NCI-H226 (cell line): Measurements from ENCODE around the gene FITM1.
"Not testable (repeated sequence)": the region's sequence is repeated elsewhere in the genome, so short reads cannot be mapped to it uniquely, and the experiment has no call there.

ENCODE experiments used
- DNase-seq: peaks from one replicate; pipeline ENCODE4 v3.0.0-alpha.2; 2015

The FITM1 gene

DNA sequence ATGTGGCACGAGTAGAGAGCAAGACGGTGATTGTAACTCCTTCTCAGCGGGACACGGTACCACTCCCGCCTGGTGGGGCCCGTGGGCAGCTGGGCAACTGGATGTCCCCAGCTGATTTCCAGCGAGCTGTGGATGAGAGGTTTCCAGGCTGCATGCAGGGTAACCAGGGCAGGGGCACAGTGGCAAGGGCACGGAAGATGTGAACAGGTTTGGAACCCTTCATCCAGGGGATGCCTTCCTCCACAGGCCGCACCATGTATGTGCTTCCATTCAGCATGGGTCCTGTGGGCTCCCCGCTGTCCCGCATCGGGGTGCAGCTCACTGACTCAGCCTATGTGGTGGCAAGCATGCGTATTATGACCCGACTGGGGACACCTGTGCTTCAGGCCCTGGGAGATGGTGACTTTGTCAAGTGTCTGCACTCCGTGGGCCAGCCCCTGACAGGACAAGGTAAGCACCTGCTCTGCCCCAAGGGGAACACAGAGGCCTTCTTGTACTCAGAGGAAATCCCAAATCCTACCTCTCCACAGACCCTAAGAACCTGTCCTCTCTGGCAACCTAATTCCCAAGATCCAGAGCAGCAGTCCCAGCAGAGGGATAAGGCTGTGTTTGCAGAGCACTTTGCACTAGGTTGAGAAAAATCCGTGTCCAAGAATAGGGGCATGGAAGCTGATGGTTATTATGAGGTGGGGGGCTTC lies 32.1 kb upstream of the FITM1 start:
- no peak for DNase-seq

DNA sequence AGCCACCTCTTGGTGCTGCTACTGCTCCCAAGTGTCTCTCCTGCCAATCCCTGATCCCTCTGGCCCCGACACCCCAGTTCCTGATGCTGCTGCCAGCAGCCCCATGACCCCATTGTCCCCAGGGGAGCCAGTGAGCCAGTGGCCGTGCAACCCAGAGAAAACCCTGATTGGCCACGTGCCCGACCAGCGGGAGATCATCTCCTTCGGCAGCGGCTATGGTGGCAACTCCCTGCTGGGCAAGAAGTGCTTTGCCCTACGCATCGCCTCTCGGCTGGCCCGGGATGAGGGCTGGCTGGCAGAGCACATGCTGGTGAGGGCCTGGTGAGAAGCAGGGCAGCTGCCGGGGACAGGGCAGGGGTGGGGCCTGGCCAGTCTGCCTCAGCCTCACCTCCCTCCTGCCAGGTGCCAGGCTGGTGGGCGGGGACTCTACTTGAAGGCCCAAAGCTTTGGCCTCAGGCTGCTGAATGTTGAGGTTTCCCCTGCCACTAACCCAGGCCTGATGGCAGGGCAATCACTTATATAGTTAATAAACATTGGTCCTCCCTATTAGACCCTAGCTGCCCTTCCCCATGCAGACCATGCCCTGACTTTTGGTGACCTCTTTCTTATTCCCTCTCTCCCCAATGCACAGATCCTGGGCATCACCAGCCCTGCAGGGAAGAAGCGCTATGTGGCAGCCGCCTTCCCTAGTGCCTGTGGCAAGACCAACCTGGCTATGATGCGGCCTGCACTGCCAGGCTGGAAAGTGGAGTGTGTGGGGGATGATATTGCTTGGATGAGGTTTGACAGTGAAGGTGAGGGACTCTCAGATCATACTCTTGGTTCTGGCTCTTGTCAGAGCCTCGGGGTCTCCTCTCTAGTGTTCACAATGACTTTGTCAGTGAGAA lies 31.3 kb upstream of the FITM1 start:
- no peak for DNase-seq

DNA sequence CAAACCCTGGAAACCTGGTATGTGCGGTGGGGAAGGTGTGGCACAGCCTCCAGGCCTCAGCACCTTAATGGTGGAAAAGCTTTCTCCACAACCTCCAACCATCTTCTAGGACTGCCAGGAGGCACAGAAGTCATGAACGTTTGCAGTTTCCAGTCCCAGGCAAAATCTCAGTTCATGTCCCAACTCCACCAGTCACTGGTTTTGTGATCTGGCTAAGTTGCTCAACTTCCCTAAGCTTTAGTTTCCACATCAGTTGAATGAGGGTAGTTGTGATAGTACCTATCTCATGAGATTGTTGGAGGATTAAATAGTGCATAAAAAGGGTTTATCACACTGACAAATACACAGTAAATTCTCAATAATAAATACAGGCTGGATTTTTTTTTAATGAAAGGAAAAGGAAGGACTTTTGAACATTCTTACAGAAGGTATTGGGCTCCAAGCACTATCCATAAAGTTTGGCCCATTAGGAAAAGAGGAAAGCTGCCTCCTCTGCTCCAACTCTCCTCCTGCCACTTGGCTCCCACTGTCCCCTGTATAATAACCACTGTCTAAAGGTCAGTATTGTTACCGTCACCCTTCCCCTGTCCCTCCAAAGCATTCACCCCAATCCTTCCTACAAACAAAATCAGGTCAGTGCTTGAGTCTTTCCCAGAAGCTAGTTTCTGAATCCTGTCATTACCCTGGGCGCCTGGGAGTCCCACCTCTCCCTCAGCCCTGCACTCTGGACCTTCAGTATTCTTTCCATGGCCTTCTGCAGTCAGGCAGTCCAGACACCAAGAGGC lies 30.1 kb upstream of the FITM1 start:
- no peak for DNase-seq

DNA sequence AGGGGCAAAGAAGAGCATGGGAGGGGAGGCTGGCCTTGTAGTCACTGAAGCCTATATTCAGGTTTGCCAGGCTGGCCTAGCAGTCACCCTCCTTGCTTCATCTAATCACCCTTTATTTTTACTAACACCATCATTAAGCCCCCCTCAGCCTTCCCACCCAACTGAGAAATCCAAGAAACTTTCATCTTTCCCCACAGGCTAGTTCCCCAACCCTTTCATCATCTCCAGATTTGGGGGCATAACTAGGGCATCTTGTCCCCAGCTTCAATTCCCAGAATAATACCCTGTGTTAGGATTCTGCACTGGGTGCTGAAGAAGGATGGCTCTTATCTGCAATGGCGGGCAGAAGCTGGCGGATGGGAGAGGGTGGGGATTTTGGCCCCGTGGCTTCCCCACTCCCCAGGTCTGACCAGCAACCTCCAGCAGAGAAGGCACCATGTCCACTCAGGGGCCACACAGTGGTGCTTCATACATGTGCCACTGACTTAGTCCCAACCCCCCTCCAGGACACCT lies 29.4 kb upstream of the FITM1 start:
- no peak for DNase-seq

DNA sequence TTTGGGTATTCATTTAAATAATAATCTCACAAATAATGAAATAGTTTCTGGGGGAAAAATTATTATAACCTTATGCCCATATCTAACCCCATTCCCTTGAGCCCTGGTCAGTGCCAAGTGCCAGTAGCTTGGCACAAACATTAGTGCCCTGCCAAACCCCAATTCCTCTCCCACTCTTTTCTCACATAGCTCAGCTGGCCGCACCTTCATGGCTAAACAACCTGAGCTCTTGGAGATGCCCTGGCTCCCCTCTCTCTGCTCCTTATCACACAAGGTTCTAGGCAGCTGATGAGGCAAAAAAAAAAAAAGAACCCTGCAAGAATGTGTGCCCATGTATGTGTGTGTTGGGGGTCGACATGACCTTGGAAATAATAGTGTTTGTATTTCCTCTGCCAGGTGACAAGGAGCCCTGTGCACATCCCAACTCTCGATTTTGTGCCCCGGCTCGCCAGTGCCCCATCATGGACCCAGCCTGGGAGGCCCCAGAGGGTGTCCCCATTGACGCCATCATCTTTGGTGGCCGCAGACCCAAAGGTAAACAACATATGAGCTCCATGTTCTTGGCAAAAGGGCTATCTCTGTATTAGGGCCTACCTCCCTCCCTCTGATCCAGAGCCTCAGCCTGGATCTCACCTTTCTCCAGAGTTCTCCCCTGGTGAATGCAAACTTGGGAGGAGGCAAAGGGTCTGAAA lies 28.0 kb upstream of the FITM1 start:
- no peak for DNase-seq

DNA sequence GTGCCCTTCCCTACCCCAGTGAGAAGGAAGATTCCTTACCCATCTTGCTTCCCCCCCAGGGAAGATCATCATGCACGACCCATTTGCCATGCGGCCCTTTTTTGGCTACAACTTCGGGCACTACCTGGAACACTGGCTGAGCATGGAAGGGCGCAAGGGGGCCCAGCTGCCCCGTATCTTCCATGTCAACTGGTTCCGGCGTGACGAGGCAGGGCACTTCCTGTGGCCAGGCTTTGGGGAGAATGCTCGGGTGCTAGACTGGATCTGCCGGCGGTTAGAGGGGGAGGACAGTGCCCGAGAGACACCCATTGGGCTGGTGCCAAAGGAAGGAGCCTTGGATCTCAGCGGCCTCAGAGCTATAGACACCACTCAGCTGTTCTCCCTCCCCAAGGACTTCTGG lies 27.0 kb upstream of the FITM1 start:
- no peak for DNase-seq

DNA sequence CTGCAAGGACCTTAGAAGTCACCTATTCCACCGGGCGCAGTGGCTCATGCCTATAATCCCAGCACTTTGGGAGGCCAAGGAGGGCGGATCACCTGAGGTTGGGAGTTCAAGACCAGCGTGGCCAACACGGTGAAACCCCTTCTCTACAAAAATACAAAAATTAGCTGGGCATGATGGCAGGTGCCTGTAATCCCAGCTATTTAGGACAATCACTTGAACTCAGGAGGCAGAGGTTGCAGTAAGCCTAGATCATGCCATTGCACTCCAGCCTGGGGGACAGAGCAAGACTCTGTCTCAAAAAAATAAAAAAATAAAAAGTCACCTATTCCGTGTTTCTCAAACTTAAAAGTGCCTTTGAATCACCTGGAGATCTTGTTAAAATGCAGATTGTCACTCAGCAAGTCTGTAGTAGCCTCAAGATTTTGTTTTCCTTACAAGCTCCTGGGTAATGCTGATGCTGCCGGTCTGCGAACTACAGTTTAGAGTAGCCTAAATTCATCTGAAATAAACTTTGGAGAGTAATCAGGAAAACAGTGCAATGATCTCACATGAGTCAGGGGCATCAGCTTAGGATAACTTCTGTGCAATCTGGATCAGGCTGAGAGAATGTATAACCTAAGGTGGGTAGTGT lies 24.7 kb upstream of the FITM1 start:
- not testable (repeated sequence) for DNase-seq

DNA sequence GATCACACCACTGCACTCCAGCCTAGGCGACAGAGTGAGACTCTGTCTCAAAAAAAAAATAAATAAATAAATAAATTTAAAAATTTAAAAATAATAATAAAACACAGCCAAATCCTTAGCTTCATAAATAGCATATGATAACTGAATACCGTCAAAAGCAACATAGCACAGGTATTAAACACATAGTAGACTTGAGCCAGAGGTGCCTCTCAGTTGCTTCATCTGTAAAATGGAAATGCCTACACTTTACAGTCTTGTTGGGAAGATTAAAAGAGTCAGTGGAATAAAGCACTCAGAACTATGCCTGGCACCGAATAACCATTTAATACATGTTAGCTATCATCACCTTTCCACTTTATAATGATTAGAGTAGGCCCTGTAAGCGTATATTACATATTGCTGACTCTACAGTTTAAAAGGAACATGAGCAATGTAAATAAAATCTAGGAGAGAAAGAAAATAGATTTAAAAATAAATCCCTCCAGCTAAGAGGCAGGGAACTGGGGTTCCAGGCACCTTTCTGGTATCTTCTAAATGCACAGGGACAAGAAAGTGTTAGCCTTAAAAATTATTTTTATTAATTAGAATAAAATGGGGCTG lies 23.7 kb upstream of the FITM1 start:
- DNase-seq, result no peak

DNA sequence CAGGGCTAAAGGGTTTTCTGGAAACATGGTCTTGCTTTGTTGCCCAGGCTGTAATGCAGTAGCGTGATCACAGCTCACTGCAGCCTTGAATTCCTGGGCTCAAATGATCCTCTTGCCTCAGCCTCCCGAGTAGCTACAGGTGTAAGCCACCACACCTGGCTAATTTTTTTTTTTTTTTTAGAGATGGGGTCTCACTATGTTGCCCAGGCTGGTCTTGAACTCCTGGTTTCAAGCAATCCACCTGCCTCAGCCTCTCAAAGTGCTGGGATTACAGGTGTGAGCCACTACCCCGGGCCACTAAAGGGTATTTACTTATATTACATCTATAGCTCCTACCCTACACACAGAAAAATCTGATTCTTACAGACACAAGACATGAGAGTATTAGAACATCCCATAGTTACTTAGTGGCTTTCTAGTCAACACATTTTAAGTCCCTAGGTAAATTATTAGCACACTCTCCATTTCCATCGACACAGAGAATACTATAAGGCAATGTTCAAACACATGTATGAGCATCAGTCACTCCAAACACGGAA lies 22.1 kb upstream of the FITM1 start:
- no peak for DNase-seq

DNA sequence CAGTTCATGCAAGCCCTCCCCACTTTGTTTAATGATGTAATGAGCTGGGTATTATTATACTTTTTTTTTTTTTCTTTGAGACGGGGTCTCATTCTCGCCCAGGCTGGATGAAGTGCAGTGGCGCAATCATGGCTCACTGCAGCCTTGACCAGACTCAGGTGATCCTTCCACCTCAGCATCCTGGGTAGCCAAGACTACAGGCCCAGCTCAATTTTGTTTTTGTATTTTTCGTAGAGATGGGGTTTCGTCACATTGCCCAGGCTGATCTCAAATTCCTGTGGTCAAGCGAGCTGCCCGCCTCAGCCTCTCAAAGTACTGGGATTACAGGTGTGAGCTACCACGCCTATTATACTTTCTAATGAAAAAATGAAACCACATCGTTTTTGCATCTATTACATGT lies 20.4 kb upstream of the FITM1 start:
- DNase-seq, result no peak

DNA sequence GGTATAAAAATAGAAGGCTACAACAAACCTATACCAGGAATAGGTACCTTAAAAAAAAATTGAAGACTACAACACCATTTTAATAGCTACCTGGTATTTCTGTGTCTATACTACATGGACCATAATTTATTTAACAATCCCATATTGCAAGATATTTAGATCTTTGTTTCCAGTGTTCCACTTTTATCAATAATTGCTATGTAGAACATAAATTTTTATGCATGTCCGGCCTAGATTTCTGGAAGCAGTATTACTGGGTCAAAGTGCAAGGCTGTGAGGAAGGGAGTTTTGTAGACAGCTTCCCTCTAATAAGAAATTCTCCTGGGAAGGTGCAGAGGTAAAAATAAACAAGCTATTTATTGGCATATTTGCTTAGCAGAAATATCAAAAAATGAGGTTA lies 19.9 kb upstream of the FITM1 start:
- DNase-seq, result no peak

DNA sequence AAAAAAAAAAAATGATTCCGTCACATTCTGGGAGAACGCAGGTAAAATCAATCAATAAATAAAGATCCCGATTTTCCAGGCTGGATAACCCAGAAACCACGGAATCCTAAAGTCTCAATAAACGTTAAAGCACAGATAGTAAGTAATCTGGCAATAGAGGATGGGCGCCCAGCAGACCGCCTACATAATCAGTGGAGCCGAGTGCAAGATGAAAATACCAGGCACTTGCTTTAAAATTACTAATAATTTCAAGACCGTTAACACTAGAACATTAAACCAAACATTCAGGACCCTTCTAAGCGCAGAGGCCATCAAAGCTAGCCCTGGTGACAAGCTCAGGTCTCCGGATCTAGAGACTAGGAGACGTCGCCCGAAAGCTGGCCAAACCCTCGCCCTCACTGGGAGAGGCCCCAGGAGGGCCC lies 17.1 kb upstream of the FITM1 start:
- DNase-seq, result no peak

DNA sequence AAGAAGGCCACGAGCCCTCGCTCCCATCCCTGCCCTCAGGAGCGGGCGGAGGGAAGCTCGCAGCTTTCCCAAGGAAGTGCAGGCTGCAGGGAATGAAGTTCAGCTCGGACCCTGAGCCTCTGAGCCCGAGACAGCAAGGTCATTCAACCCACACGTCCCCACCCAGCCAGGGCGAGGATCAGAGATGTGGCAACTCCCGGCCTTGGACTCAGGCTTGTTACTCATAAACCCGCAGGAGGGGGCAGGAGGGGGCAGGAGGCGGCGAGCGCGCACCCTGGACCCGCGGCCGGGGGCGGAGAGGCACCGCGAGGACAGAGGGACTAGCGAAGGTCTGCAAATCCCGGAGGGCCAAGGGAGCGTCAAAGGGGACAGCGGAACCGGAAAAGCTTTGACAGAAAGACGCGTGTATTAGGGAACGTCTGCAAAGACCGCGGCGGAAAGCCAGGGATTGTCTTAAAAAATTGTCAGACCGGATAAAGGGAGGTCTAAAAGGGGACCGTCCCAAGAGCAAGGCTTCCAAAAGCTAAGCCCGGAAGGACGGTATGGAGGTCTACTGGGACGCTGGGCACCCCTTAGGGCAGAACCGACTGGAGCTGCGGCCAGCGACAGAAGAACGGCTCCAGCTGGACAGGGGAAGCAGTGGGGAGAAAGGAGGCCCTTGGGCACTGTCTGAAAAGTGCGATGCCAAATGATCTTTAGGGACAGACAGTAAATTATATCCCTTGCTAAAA lies 16.5 kb upstream of the FITM1 start:
- DNase-seq, result peak; percentile 80

DNA sequence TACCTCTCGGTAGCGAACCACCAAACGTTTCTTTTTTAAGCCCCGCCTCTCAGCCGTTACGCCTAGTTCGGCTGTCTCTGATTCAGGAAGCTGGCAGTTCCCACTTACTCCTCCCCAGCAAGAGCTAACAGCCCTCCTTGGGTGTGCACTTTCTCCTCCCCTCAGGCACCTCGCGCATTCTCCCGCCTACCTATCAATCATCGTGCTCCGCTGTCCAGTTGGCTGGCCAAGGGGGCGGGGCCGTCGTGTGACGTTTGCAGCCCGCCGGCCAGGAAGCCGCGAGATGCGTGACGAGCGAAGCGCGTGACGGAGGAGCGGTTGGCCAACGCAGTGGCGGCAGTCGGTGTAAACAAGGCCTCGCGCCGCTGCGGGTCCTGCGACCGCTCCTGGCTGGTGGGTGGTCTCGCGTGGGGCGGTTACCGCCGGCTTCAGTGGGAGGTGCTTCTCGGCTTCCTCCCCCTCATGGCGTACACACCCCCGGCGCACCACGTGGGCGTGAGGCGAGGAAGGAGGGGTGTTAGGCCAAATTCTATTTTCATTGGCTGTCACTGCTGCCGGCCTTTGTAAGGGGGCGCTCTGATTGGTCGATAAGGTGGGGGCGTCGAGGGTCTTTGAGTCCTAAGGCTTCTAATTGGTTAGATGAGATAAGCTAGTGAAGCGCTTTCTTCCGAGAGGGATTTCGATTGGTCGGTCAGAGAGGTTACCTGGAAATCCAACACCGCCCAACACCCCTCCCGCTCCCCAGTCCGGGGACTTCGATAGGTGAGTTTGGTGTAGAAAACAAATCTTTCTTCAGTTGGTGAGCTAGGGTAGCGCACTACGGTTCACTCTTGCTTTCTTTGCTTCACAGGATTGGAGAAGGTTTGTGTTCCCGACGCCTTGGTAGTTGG lies 15.7 kb upstream of the FITM1 start, which contains the start of the genes DCAF11 and NRL:
DCAF11 (plus strand) TSS at position 246 of the 890 bp plus-strand sequence. CDS start 818 bp downstream, outside the sequence.
NRL (minus strand) TSS at position 418 of the 890 bp plus-strand sequence. CDS start 32,101 bp downstream, outside the sequence.
- DNase-seq, result peak; percentile 99

DNA sequence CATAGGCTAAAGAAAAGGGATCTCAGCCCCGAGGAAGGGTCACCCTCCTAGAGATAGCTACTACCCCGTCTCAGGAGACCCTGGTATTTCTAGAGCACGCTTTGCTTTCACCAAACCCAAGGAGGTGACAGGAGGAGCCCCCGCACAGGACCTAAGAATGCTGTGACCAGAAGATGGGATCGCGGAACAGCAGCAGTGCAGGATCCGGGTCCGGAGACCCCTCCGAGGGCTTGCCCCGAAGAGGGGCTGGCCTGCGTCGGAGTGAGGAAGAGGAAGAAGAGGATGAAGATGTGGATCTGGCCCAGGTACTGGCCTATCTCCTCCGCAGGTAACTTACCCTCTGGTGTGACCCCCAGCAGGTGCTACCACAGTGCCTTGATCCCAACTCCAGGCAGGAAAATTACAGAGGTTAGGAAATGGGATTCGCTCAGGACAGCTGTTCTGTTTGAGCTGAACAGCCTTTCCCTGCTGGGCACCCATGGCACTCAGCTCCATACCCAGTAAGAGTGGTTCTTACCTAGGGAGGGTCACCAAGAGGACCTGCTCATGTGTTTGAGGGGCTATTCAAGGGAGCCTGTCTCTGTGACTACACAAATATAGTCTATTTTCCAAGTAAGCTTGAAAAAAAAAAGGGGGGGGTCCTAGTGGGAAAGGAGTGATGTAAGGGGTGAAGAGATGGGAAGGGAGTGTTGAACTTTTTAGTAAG lies 14.9 kb upstream of the FITM1 start:
- no peak for DNase-seq

DNA sequence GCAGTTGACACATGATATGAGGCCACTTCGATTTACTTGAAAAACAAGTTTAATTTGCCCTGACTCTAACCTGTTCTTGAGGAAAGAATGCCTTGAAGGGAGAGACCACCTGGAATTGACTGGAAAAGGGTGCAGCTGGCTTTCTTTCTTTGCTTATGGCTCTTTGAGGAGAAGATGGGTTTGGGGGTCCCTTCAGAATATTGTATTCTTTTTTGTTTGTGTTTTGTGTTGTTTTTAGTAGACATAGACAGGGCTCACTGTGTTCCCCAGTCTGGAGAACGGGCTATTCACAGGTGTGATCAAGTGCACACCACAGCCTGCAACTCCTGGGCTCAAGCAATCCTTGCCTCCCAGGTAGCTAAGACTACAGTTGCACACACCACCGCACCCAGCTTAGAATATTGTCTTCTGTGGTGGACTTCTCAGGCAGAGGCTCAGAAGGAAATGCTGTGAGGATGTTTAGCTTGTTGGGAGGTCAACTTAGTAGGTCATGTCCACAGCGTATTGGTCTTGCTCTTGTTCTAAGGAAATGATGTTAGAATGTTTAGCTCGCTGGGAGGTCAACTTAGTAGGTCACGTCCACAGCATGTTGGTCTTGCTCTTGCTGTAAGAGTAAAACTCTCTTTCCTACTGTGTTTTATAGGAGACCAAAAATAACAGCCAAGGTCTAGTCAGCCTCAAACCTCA lies 14.2 kb upstream of the FITM1 start:
- no peak for DNase-seq

DNA sequence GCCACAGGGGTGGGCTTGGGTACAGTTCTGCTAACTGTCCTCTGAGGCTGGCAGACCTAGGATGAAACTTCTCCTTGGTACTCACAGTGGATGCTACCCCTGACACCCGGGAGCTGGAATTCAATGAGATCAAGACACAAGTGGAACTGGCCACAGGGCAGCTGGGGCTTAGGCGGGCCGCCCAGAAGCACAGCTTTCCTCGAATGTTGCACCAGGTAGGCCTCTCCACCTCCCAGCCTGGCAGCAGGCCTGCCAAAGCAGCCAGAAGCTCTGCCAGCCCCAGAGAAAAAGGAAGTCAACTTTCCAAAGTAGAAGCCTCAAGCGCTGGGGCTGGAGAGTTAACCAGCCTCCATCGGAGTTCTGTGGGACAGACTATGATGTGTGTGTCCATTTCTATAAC lies 13.3 kb upstream of the FITM1 start:
- no peak for DNase-seq

DNA sequence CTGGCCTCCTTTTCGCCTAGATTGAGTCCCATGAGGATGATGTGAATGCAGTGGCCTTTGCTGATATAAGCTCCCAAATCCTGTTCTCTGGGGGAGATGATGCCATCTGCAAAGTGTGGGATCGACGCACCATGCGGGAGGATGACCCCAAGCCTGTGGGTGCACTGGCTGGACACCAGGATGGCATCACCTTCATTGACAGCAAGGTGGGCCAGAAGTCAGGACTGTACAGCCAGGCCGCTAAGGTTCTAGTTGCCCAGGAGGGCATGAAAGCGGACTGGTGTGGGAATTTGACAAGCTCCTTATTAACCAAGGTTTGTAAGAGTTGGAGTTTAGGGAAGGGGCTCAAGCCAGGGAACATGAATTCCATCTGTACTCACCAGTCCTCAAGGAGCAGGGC lies 10.8 kb upstream of the FITM1 start:
- DNase-seq, result no peak
